OCI-LY1 (cell line): ENCODE measurements around the gene KLK7.

ENCODE experiments used
- EZH2 ChIP-seq: fragments of 200-600 bp; sonication (generic), shearing (Covaris generic); IDR thresholded peaks from 2 replicates; pipeline ENCODE4 v1.8.0; 2017; ENCODE audit warnings: borderline replicate concordance, mixed run types, mild to moderate bottlenecking, antibody characterized with exemption, low read length, moderate library complexity, mixed read lengths
- TF ChIP-seq, protein P1 (sequence below): fragments of 200-600 bp; sonication (generic), shearing (Covaris generic); IDR thresholded peaks from 2 replicates; pipeline ENCODE4 v1.5.1; 2017; ENCODE audit warnings: mild to moderate bottlenecking, antibody characterized with exemption, low read length, moderate library complexity, mixed read lengths

DNA sequence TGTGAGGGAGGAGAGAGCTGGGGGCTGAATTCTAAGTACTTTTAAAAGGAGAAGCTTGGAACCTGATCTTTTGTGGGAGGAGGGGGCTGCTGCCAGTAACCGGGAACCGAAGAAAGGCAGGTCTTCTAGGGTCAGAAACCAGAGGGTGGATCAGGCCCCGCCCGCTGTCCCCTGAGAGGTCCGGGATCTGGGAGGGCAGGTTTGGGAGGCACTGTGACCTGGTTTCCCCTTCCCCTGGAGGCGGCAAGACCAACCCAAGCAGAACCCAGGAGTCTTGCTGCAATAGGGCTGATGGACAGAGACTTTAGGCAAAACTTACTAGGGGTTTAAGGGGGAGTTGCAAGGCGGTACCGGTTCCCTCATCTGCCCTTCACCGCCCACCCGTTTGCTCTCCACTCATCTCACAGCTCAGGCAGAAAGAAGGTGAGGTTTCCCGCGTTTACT is 18.4 kb upstream of the KLK7 start:
- TF ChIP-seq, protein P1, sequence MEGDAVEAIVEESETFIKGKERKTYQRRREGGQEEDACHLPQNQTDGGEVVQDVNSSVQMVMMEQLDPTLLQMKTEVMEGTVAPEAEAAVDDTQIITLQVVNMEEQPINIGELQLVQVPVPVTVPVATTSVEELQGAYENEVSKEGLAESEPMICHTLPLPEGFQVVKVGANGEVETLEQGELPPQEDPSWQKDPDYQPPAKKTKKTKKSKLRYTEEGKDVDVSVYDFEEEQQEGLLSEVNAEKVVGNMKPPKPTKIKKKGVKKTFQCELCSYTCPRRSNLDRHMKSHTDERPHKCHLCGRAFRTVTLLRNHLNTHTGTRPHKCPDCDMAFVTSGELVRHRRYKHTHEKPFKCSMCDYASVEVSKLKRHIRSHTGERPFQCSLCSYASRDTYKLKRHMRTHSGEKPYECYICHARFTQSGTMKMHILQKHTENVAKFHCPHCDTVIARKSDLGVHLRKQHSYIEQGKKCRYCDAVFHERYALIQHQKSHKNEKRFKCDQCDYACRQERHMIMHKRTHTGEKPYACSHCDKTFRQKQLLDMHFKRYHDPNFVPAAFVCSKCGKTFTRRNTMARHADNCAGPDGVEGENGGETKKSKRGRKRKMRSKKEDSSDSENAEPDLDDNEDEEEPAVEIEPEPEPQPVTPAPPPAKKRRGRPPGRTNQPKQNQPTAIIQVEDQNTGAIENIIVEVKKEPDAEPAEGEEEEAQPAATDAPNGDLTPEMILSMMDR = no peak
- no peak for TF ChIP-seq EZH2
